Endothelial cell of hepatic sinusoid (primary cell): ENCODE measurements around the gene PGM1.

Experiments used
- in situ Hi-C: cut with HindIII; loops from 2 replicates; pipeline ENCODE4 v1.10.0; 2017; ENCODE audit warnings: low sequenced_read_pairs

PGM1 gene

GRCh38 chr1:63690966-63691700 is 97.9 kb downstream of the PGM1 start:
- in situ Hi-C loops, result loop anchor here (5.0 to 25.0 kb wide), 3 partner anchors 71 to 546 kb away; no protein-coding TSS in a partner anchor

GRCh38 chr1:63691701-63692425 is 98.7 kb downstream of the PGM1 start:
- in situ Hi-C loops, result loop anchor here (5.0 to 25.0 kb wide), 3 partner anchors 70 to 545 kb away; no protein-coding TSS in a partner anchor

GRCh38 chr1:63693944-63694571 is 100.8 kb downstream of the PGM1 start:
- in situ Hi-C loops, result loop anchor here (5.0 to 25.0 kb wide), 3 partner anchors 68 to 543 kb away; no protein-coding TSS in a partner anchor

GRCh38 chr1:63698001-63698838 is 105.0 kb downstream of the PGM1 start:
- in situ Hi-C loops, result loop anchor here (25.0 kb wide), 1 partner anchor 539 kb away; no protein-coding TSS in a partner anchor

GRCh38 chr1:63701187-63701586 is 108.0 kb downstream of the PGM1 start:
- in situ Hi-C loops, result no loop called here

- in situ Hi-C loops, result no loop called here
Measured at GRCh38 chr1:63703701-63704107, 110.5 kb downstream of the PGM1 start.

- in situ Hi-C loops, result no loop called here
Measured at GRCh38 chr1:63704443-63704842, 111.2 kb downstream of the PGM1 start.

- in situ Hi-C loops, result no loop called here
Measured at GRCh38 chr1:63705078-63705477, 111.9 kb downstream of the PGM1 start.

- in situ Hi-C loops, result no loop called here
Measured at GRCh38 chr1:63709267-63709828, 116.1 kb downstream of the PGM1 start.
